ENCODE results near the gene OR14I1.
"Not testable (repeated sequence)": the region's sequence is repeated elsewhere in the genome, so short reads cannot be mapped to it uniquely, and the experiment has no call there.

The OR14I1 gene

DNA sequence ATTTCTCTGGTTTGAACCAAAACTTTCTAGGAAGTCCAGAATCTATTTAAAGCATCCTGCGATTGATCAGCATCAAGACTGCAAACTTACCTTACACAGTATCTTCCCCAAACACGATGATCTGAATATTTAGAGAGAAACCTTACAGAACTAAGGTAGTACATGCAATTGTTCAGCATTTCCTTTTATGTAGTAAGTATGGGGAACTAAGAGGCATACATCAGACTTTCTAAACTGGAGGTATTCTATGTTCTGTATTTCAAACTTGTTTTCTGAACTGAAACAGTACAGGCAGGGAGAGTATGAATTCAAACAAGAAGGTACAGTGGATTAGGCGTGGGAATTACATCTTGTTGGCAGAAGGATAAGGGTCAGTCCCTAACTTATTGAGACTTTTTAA lies 47.2 kb downstream of the OR14I1 start, which contains the start of gene OR2T27:
OR2T27 (minus strand) TSS at position 175 of the 400 bp plus-strand sequence. CDS start 4,644 bp downstream, outside the sequence.
- not testable (repeated sequence) for H3F3A ChIP-seq (ENCODE audit: insufficient read depth, low read length); H2AFZ ChIP-seq (ENCODE audit: low read length); H3K4me1 ChIP-seq (ENCODE audit: insufficient read depth, low read length, severe bottlenecking); H3K79me2 ChIP-seq (ENCODE audit: insufficient read depth, low read length); H3K36me3 ChIP-seq (ENCODE audit: insufficient read depth, low read length); H3K4me2 ChIP-seq (ENCODE audit: low read length); H3K9me2 ChIP-seq (ENCODE audit: low read depth, low read length); H3K9me3 ChIP-seq (ENCODE audit: low read length); H3K27ac ChIP-seq (ENCODE audit: low read depth, low read length, poor library complexity, severe bottlenecking); H3K9ac ChIP-seq (ENCODE audit: low read length); H4K20me1 ChIP-seq (ENCODE audit: insufficient read depth, low read length); H3K4me3 ChIP-seq (ENCODE audit: low read depth, low read length, poor library complexity, severe bottlenecking); H3K27me3 ChIP-seq (ENCODE audit: insufficient read depth, low read length)
